Pancreas (tissue), 10 donors: ENCODE results near the gene ZNF12. TPM values are rescaled to one million over a fixed set of nuclear protein-coding genes. Genes with fewer than 3 reads are reported as not detected.
A peak's percentile ranks its signal among the peaks of the same experiment; 100 is the strongest.

Experiments
- ATAC-seq, 4 donors: fragments of 200-7000 bp; cut with Tn5 transposase; one replicate each; pipeline versions ENCODE4 v1.8.0 to v1.9.1; 2020; ENCODE audit warnings: mild to moderate bottlenecking in 4 of 4, moderate library complexity in 4 of 4
- DNase-seq, 6 donors: peaks; one replicate each; pipeline ENCODE4 v3.0.0-alpha.2; 2020
- FAIRE-seq: peaks from 2 replicates; lab custom pipeline; 2012; peaks lifted over from hg19 to GRCh38; lab: Jason Lieb, UNC
- H3K27ac ChIP-seq, 4 donors: fragments of 200-600 bp; sonication (generic); 1 replicate in 3 of 4; 2 replicates in 1 of 4; pipeline versions ENCODE4 v1.5.0 to v1.8.0; 2020
- H3K27me3 ChIP-seq, 4 donors: fragments of 200-600 bp; one replicate each; pipeline ENCODE4 v1.8.0; 2021
- H3K36me3 ChIP-seq, 3 donors: fragments of 200-600 bp; sonication (generic) in 1 of 3; one replicate each; pipeline versions ENCODE4 v1.5.0 to v1.8.0; 2020 to 2021
- H3K4me1 ChIP-seq, 3 donors: fragments of 200-600 bp; one replicate each; pipeline ENCODE4 v1.8.0; 2021
- H3K4me3 ChIP-seq, 4 donors: fragments of 200-600 bp; sonication (generic) in 2 of 4; one replicate each; pipeline versions ENCODE4 v1.5.0 to v1.8.0; 2020 to 2021
- H3K9me3 ChIP-seq, 4 donors: fragments of 200-600 bp; one replicate each; pipeline ENCODE4 v1.8.0; 2021
- WGBS, 2 donors: extraction: QIAGEN DNeasy Blood & Tissue Kit; methylation state at CpG; one replicate each; pipeline ENCODE4 v1.1.7; 2013; 5-methylcytosine and 5-hydroxymethylcytosine counted together
- intact Hi-C, 3 donors: fragments of 100-400 bp; cut with DNase I; formaldehyde crosslinking; loops; one replicate each; pipeline versions ENCODE4 v1.11.1 to v1.14.2; 2022
- polyA plus RNA-seq, 2 donors: library from polyadenylated mRNA; stranded (reverse); fragments of 200-250 nt; gene quantifications; one replicate each; pipeline ENCODE4 v1.2.3, GENCODE V29; 2013
- total RNA-seq, 6 donors: library from RNA; stranded (reverse); fragmentation: NEBNext Ultra II Directional in 4 of 6; extraction: Animal tissue kit (Norgen Biotek cat#: 25700) in 4 of 6; gene quantifications; one replicate each; pipeline versions ENCODE4 v1.2.1 to v1.2.4, GENCODE V29; 2021 to 2023
- TF ChIP-seq, protein P1 (sequence below), 4 donors: fragments of 200-600 bp; sonication (generic) in 3 of 4; IDR thresholded peaks; one replicate each; pipeline versions ENCODE4 v1.5.0 to v1.8.0; 2021; ENCODE audit warnings: antibody characterized with exemption in 4 of 4
- donor health status: healthy with polysubstance abuse.
- donor health status: DM: no; HTN: no; CAD: no; lungs with moderate emphysema.
- donor health status: DM: no; HTN: no; CAD: no.
- donor health status: control.
- donor health status: control.
- donor health status: Bipolar disorder and iron deficiency.
- donor health status: DM: yes; HTN: yes; CAD: no.
- donor health status: DM: no; HTN: no; CAD: no.
- donor health status: DM: no; HTN: no; CAD: no.
- donor health status: DM: yes; HTN: yes; CAD: no.

The ZNF12 gene
- total and polyA plus RNA-seq, 8 donors, result 5.9 to 15.3 (median 9.1) TPM

DNA sequence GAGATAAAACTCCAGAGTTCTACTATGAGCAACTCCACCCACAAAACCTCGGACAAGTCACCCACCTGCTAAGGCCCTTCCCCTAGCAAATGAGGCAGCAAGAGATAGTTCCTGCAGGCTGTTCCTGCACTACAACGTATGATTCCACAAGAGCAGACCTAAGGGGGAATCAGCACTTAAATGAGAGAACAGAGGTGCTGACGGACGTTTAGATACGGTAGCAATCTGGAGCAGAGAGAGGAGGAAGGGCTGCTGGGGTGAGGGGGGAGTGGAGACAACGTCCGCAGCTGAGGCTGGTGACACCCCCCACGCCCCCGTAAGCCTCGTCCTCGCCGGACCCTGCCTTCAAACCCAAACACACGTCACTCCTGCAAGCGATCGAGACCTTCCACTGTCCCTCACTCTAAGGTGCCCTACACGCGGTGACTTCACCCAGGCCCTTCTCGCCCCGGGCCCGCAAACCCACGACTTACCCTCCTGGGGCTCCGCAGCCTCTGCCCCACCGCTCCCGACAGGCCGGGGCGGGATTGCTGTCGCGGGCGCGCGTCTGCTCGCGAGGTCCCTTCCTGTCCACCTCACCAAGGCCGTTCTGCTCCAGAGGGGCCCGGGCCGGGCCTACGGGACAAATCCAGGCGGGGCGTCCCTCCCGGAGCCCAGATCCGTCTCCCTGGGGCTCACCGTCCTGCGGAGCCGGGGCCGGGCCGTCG, 635 bp downstream of the ZNF12 start:
- Histone ChIP-seq H3K27me3 (peaks cover 0 to 3% (median 0%) of the 10 kb centered on the region in 4 donors), H3K27ac (peak overlapping the region; percentile 57 to 81 (median 66)), H3K4me1 (peaks cover 3 to 9% (median 4%) of the 10 kb centered on the region in 3 donors), H3K36me3 (peaks cover 0 to 11% (median 7%) of the 10 kb centered on the region in 3 donors), H3K4me3 (peak overlapping the region; percentile 78 to 98 (median 84)), H3K9me3 (no peaks in the 10 kb centered on the region)
- peak; percentile 18 to 56 (median 38) for ATAC-seq
- intact Hi-C loops, result no loop called here
- DNase-seq, result peak; percentile 25 to 81 (median 41)
- TF ChIP-seq, protein P1, sequence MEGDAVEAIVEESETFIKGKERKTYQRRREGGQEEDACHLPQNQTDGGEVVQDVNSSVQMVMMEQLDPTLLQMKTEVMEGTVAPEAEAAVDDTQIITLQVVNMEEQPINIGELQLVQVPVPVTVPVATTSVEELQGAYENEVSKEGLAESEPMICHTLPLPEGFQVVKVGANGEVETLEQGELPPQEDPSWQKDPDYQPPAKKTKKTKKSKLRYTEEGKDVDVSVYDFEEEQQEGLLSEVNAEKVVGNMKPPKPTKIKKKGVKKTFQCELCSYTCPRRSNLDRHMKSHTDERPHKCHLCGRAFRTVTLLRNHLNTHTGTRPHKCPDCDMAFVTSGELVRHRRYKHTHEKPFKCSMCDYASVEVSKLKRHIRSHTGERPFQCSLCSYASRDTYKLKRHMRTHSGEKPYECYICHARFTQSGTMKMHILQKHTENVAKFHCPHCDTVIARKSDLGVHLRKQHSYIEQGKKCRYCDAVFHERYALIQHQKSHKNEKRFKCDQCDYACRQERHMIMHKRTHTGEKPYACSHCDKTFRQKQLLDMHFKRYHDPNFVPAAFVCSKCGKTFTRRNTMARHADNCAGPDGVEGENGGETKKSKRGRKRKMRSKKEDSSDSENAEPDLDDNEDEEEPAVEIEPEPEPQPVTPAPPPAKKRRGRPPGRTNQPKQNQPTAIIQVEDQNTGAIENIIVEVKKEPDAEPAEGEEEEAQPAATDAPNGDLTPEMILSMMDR (IDR thresholded peaks at IDR 0.05), result no peak
- WGBS, 2 donors, result 1% methylated on average over 44 to 47 of the region's 47 CpGs
- FAIRE-seq, result no peak

DNA sequence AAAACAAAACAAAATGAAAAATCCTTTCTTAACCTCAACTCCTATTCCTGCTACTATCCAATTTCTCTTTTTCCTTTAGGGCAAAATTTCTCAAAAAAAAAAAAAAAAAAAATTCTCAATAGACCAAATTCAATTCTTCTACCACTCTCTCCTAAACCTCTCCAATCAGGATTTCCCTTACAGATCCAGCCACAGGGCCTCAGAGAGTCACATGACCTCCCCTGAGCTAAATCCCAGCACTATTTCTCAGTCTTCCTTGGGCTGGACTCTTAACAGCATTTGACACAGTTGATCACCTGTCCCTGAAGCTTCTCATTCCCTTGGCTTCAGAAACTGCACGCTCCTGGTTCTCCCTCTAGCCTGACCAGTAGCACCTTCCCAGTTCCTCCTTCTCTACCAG, 4.9 kb downstream of the ZNF12 start:
- Histone ChIP-seq H3K27ac (no peak overlapping the region), H3K36me3 (peaks cover 2 to 36% (median 26%) of the 10 kb centered on the region in 3 donors), H3K27me3 (no peaks in the 10 kb centered on the region), H3K4me1 (peaks cover 3 to 6% (median 4%) of the 10 kb centered on the region in 3 donors), H3K4me3 (no peak overlapping the region), H3K9me3 (peaks cover 0 to 3% (median 0%) of the 10 kb centered on the region in 4 donors)
- intact Hi-C loops, result no loop called here
- 100% methylated on average over 1 of the region's 1 CpG for WGBS, 2 donors
- TF ChIP-seq, protein P1 (IDR thresholded peaks at IDR 0.05), result no peak
- no peak for DNase-seq
- no peak for FAIRE-seq
- no peak for ATAC-seq

DNA sequence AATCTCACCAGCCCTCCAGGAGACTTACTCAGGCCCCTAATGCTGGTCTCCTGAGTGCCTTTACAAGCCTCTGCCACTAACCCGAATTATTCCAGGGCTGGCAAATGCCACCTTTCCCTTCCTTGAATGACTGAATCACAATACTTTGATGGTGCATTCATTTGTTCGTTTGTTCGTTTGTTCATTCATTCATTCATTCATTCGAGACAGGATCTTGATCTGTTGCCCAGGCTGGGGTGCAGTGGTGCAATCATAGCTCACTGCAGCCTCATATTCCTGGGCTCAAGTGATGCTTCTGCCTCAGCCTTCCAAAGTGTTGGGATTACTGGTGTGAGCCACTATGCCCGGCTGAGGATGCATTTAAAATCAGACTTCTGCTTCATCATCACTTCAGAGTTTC, 6.0 kb downstream of the ZNF12 start:
- H3K4me3 ChIP-seq, result no peak overlapping the region
- H3K36me3 ChIP-seq, result peaks cover 12 to 47% (median 37%) of the 10 kb centered on the region in 3 donors
- DNase-seq (no peak), ATAC-seq (no peak), FAIRE-seq (no peak)
- peaks cover 0 to 4% (median 0%) of the 10 kb centered on the region in 4 donors for H3K9me3 ChIP-seq
- H3K4me1 ChIP-seq, result peaks cover 3 to 6% (median 4%) of the 10 kb centered on the region in 3 donors
- H3K27ac ChIP-seq, result no peak overlapping the region
- H3K27me3 ChIP-seq, result no peaks in the 10 kb centered on the region
- intact Hi-C loops, result no loop called here
- 93 to 97% methylated on average over 5 of the region's 5 CpGs for WGBS, 2 donors
- TF ChIP-seq, protein P1 (IDR thresholded peaks at IDR 0.05), result no peak

DNA sequence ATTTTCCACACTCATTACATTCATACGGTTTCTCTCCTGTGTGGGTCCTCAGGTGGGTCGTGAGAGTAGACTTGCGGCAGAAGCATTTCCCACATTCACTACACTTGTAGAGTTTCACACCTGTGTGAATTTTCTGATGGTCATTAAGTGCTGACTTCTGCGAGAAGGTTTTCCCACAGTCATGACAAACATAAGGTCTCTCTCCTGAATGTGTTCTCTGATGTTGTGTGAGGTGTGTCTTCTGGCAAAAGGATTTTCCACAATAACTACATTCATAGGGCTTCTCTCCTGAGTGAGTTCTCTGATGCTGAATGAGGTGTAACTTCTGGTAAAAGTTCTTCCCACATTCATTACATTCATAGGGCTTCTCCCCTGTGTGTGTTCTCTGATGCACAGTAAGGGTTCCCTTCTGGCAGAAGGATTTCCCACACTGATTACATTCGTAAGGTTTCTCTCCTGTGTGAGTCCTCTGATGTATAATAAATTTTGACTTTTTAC, 15.1 kb downstream of the ZNF12 start:
- 96 to 97% methylated on average over 5 of the region's 5 CpGs for WGBS, 2 donors

More for the DNA sequence above, 15.1 kb downstream of the ZNF12 start:
- H3K27ac ChIP-seq, result no peak overlapping the region
- peaks cover 0 to 31% (median 12%) of the 10 kb centered on the region in 4 donors for H3K9me3 ChIP-seq
- H3K36me3 ChIP-seq, result peaks cover 59 to 93% (median 63%) of the 10 kb centered on the region in 3 donors
- intact Hi-C loops, result no loop called here
- H3K4me3 ChIP-seq, result no peak overlapping the region
- DNase-seq (no peak), ATAC-seq (no peak), FAIRE-seq (no peak)
- H3K4me1 ChIP-seq, result no peaks in the 10 kb centered on the region
- TF ChIP-seq, protein P1 (IDR thresholded peaks at IDR 0.05), result no peak
- H3K27me3 ChIP-seq, result no peaks in the 10 kb centered on the region
